Measurements from ENCODE around the gene NKD1.

Gene NKD1

GRCh38 chr16:50602531-50603205 is 54.5 kb downstream of the NKD1 start:
- TF ChIP-seq POLR2AphosphoS5 (IDR thresholded peaks at IDR 0.05; ENCODE audit: low read depth, low read length) (no peak), SIN3A (IDR thresholded peaks at IDR 0.05; ENCODE audit: borderline replicate concordance, insufficient read depth, low read length) (no peak), FOXP2 (optimal IDR thresholded peaks at IDR 0.05; ENCODE audit: borderline replicate concordance, extremely low read depth, extremely low read length, insufficient read depth) (no peak), REST (IDR thresholded peaks at IDR 0.05; ENCODE audit: insufficient read depth in 1 of 2, low read depth in 2 of 2, low read length in 2 of 2) (no peak), TAF1 (IDR thresholded peaks at IDR 0.05; ENCODE audit: borderline replicate concordance, insufficient read depth, low read length) (no peak)

- TF ChIP-seq FOXP2 (optimal IDR thresholded peaks at IDR 0.05; ENCODE audit: borderline replicate concordance, extremely low read depth, extremely low read length, insufficient read depth) (no peak), REST (IDR thresholded peaks at IDR 0.05; ENCODE audit: insufficient read depth in 1 of 2, low read depth in 2 of 2, low read length in 2 of 2) (no peak), SIN3A (IDR thresholded peaks at IDR 0.05; ENCODE audit: borderline replicate concordance, insufficient read depth, low read length) (no peak), POLR2AphosphoS5 (IDR thresholded peaks at IDR 0.05; ENCODE audit: low read depth, low read length) (no peak), TAF1 (IDR thresholded peaks at IDR 0.05; ENCODE audit: borderline replicate concordance, insufficient read depth, low read length) (no peak)
These were observed 55.2 kb downstream of the NKD1 start for GRCh38 chr16:50603206-50604064.

GRCh38 chr16:50604065-50604418 is 55.8 kb downstream of the NKD1 start:
- no peak for TF ChIP-seq FOXP2 (optimal IDR thresholded peaks at IDR 0.05; ENCODE audit: borderline replicate concordance, extremely low read depth, extremely low read length, insufficient read depth)

GRCh38 chr16:50604610-50605009 is 56.4 kb downstream of the NKD1 start:
- TF ChIP-seq POLR2AphosphoS5 (IDR thresholded peaks at IDR 0.05; ENCODE audit: low read depth, low read length) (no peak), SIN3A (IDR thresholded peaks at IDR 0.05; ENCODE audit: borderline replicate concordance, insufficient read depth, low read length) (no peak), FOXP2 (optimal IDR thresholded peaks at IDR 0.05; ENCODE audit: borderline replicate concordance, extremely low read depth, extremely low read length, insufficient read depth) (no peak), TAF1 (IDR thresholded peaks at IDR 0.05; ENCODE audit: borderline replicate concordance, insufficient read depth, low read length) (no peak), REST (IDR thresholded peaks at IDR 0.05; ENCODE audit: insufficient read depth in 1 of 2, low read depth in 2 of 2, low read length in 2 of 2) (no peak)

- TF ChIP-seq TAF1 (IDR thresholded peaks at IDR 0.05; ENCODE audit: borderline replicate concordance, insufficient read depth, low read length) (no peak), FOXP2 (optimal IDR thresholded peaks at IDR 0.05; ENCODE audit: borderline replicate concordance, extremely low read depth, extremely low read length, insufficient read depth) (no peak), POLR2AphosphoS5 (IDR thresholded peaks at IDR 0.05; ENCODE audit: low read depth, low read length) (no peak), SIN3A (IDR thresholded peaks at IDR 0.05; ENCODE audit: borderline replicate concordance, insufficient read depth, low read length) (no peak), REST (IDR thresholded peaks at IDR 0.05; ENCODE audit: insufficient read depth in 1 of 2, low read depth in 2 of 2, low read length in 2 of 2) (no peak)
These were observed 57.7 kb downstream of the NKD1 start for GRCh38 chr16:50605733-50606430.
